ENCODE data around the gene STK32B.

DNA sequence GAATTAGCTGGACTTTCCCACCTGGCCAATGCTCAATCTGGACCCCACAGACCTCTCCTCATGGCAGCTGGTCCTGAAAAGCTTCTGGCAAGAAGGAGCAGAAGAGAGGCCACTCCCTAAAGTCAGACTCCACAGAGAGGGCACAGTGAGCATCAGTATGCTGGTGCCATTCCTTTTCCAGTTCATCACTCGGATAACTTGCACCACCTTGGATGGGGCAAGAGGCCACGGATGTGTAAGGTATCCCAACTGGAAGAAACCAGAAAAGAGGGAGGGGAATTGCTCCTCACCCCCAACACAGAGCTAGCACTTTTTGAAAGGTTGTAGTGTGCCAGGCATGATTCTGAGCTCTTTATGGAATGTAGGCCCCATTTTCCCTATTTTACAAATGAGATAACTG is 85.9 kb downstream of the STK32B start:
- TF ChIP-seq, protein P1, sequence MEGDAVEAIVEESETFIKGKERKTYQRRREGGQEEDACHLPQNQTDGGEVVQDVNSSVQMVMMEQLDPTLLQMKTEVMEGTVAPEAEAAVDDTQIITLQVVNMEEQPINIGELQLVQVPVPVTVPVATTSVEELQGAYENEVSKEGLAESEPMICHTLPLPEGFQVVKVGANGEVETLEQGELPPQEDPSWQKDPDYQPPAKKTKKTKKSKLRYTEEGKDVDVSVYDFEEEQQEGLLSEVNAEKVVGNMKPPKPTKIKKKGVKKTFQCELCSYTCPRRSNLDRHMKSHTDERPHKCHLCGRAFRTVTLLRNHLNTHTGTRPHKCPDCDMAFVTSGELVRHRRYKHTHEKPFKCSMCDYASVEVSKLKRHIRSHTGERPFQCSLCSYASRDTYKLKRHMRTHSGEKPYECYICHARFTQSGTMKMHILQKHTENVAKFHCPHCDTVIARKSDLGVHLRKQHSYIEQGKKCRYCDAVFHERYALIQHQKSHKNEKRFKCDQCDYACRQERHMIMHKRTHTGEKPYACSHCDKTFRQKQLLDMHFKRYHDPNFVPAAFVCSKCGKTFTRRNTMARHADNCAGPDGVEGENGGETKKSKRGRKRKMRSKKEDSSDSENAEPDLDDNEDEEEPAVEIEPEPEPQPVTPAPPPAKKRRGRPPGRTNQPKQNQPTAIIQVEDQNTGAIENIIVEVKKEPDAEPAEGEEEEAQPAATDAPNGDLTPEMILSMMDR (IDR thresholded peaks at IDR 0.05): no peak
- no peak for TF ChIP-seq POLR2A (IDR thresholded peaks at IDR 0.05)
